ENCODE data around the gene FKRP.

The FKRP gene

GRCh38 chr19:46744005-46744691 is 1.7 kb upstream of the FKRP start:
- TF ChIP-seq CTCF (IDR thresholded peaks at IDR 0.05; ENCODE audit: low read depth, low read length), result no peak
- no peak for DNase-seq (ENCODE audit: extremely low read depth, low read depth)

- TF ChIP-seq CTCF (IDR thresholded peaks at IDR 0.05; ENCODE audit: low read depth, low read length), result no peak
Measured at GRCh38 chr19:46745030-46745429, 827 bp upstream of the FKRP start.

GRCh38 chr19:46746281-46747057 is 612 bp downstream of the FKRP start, which contains the start of gene STRN4:
STRN4 (minus strand) TSS chr19:46746450; CDS start chr19:46746430, 20 bp downstream.
- DNase-seq (ENCODE audit: extremely low read depth, low read depth), result no peak
- TF ChIP-seq CTCF (IDR thresholded peaks at IDR 0.05; ENCODE audit: low read depth, low read length), result no peak

More at GRCh38 chr19:46745030-46745429, 827 bp upstream of the FKRP start:
- DNase-seq (ENCODE audit: extremely low read depth, low read depth), result no peak

- DNase-seq (ENCODE audit: extremely low read depth, low read depth), result no peak
- peak; percentile 80 for TF ChIP-seq CTCF (IDR thresholded peaks at IDR 0.05; ENCODE audit: low read depth, low read length)
Measured at GRCh38 chr19:46748325-46749109, 2.7 kb downstream of the FKRP start.

GRCh38 chr19:46753420-46754155 is 7.7 kb downstream of the FKRP start:
- no peak for DNase-seq (ENCODE audit: extremely low read depth, low read depth)
- peak; percentile 45 for TF ChIP-seq CTCF (IDR thresholded peaks at IDR 0.05; ENCODE audit: low read depth, low read length)

GRCh38 chr19:46755077-46755852 is 9.4 kb downstream of the FKRP start:
- DNase-seq (ENCODE audit: extremely low read depth, low read depth), result no peak
- TF ChIP-seq CTCF (IDR thresholded peaks at IDR 0.05; ENCODE audit: low read depth, low read length), result no peak
